GM20431 (cell line): Measurements from ENCODE around the gene DPP6.

Experiments
- in situ Hi-C: fragments of 300-500 bp; cut with MseI, MboI; formaldehyde crosslinking; loops from one replicate; pipeline ENCODE4 v1.15.0; 2020; ENCODE audit warnings: low sequenced_read_pairs; ENCODE audit not compliant: unreplicated experiment

Gene DPP6

GRCh38 chr7:154326421-154326820 is 274.2 kb downstream of the DPP6 start:
- in situ Hi-C loops: no loop called here

- in situ Hi-C loops: no loop called here
Observed at GRCh38 chr7:154330318-154330717, 278.1 kb downstream of the DPP6 start.

- in situ Hi-C loops: no loop called here
Observed at GRCh38 chr7:154332811-154333580, 280.8 kb downstream of the DPP6 start.

- in situ Hi-C loops: no loop called here
Observed at GRCh38 chr7:154336295-154336694, 284.1 kb downstream of the DPP6 start.

GRCh38 chr7:154338701-154339506 is 286.7 kb downstream of the DPP6 start:
- in situ Hi-C loops: no loop called here

- in situ Hi-C loops: no loop called here
Observed at GRCh38 chr7:154342971-154343633, 290.9 kb downstream of the DPP6 start.

GRCh38 chr7:154343778-154344412 is 291.7 kb downstream of the DPP6 start:
- in situ Hi-C loops: no loop called here

- in situ Hi-C loops: no loop called here
Observed at GRCh38 chr7:154345093-154345492, 292.9 kb downstream of the DPP6 start.

GRCh38 chr7:154347700-154348266 is 295.6 kb downstream of the DPP6 start:
- in situ Hi-C loops: no loop called here

GRCh38 chr7:154350892-154351291 is 298.7 kb downstream of the DPP6 start:
- in situ Hi-C loops: no loop called here

GRCh38 chr7:154353355-154353767 is 301.2 kb downstream of the DPP6 start:
- in situ Hi-C loops: no loop called here

GRCh38 chr7:154364170-154364569 is 312.0 kb downstream of the DPP6 start:
- in situ Hi-C loops: no loop called here

GRCh38 chr7:154371424-154371823 is 319.2 kb downstream of the DPP6 start:
- in situ Hi-C loops: no loop called here

GRCh38 chr7:154372011-154372601 is 319.9 kb downstream of the DPP6 start:
- in situ Hi-C loops: no loop called here

GRCh38 chr7:154373956-154374355 is 321.8 kb downstream of the DPP6 start:
- in situ Hi-C loops: no loop called here

- in situ Hi-C loops: no loop called here
Observed at GRCh38 chr7:154375956-154376355, 323.8 kb downstream of the DPP6 start.

- in situ Hi-C loops: no loop called here
Observed at GRCh38 chr7:154380771-154381170, 328.6 kb downstream of the DPP6 start.

GRCh38 chr7:154383045-154383444 is 330.8 kb downstream of the DPP6 start:
- in situ Hi-C loops: no loop called here

- in situ Hi-C loops: no loop called here
Observed at GRCh38 chr7:154385214-154385613, 333.0 kb downstream of the DPP6 start.

GRCh38 chr7:154387252-154387651 is 335.1 kb downstream of the DPP6 start:
- in situ Hi-C loops: no loop called here
